H9 (cell line): ENCODE measurements around the gene EPHA4. TPM values are rescaled to one million over a fixed set of nuclear protein-coding genes. Genes with fewer than 3 reads are reported as not detected.

Experiments used
- DNase-seq: peaks from one replicate; pipeline ENCODE4 v3.0.0-alpha.2; 2017
- H2AFZ ChIP-seq: one replicate; pipeline ENCODE4 v1.6.1; 2013; ENCODE audit warnings: mild to moderate bottlenecking, low read length, control low read depth, moderate library complexity
- H2AK5ac ChIP-seq: 2 replicates; pipeline ENCODE4 v1.6.1; 2013; ENCODE audit warnings: low read length, control low read depth, mixed read lengths; ENCODE audit not compliant: insufficient read length
- H2BK120ac ChIP-seq: one replicate; pipeline ENCODE4 v1.6.1; 2013; ENCODE audit warnings: low read depth, mild to moderate bottlenecking, low read length, control low read depth, inconsistent platforms; ENCODE audit not compliant: poor library complexity, severe bottlenecking
- H2BK12ac ChIP-seq: 2 replicates; pipeline ENCODE4 v1.6.1; 2013; ENCODE audit warnings: low read length, control low read depth, mixed read lengths, low read depth; ENCODE audit not compliant: insufficient read length
- H2BK15ac ChIP-seq: 2 replicates; pipeline ENCODE4 v1.6.1; 2013; ENCODE audit warnings: low read depth, low read length, control low read depth
- H2BK20ac ChIP-seq: one replicate; pipeline ENCODE4 v1.6.1; 2013; ENCODE audit warnings: low read depth, mild to moderate bottlenecking, low read length, control low read depth, inconsistent platforms; ENCODE audit not compliant: poor library complexity, severe bottlenecking
- H2BK5ac ChIP-seq: 2 replicates; pipeline ENCODE4 v1.6.1; 2013; ENCODE audit warnings: low read length, control low read depth, mixed read lengths; ENCODE audit not compliant: insufficient read length
- H3K14ac ChIP-seq: 2 replicates; pipeline ENCODE4 v1.6.1; 2013; ENCODE audit warnings: low read length, control low read depth; ENCODE audit not compliant: insufficient read depth
- H3K18ac ChIP-seq: 2 replicates; pipeline ENCODE4 v1.6.1; 2013; ENCODE audit warnings: low read depth, mild to moderate bottlenecking, mixed read lengths, low read length, control low read depth; ENCODE audit not compliant: insufficient read length
- H3K23ac ChIP-seq: 2 replicates; pipeline ENCODE4 v1.6.1; 2013; ENCODE audit warnings: low read length, control low read depth, mixed read lengths, low read depth; ENCODE audit not compliant: insufficient read length
- H3K23me2 ChIP-seq: 2 replicates; pipeline ENCODE4 v1.6.1; 2013; ENCODE audit warnings: low read depth, mild to moderate bottlenecking, mixed read lengths, low read length, control low read depth; ENCODE audit not compliant: insufficient read length, poor library complexity, severe bottlenecking
- H3K27ac ChIP-seq: 2 replicates; pipeline ENCODE4 v1.5.1; 2013; ENCODE audit warnings: low read length, control low read depth, mixed read lengths, low read depth; ENCODE audit not compliant: insufficient read length
- H3K27me3 ChIP-seq: 2 replicates; pipeline ENCODE4 v1.6.1; 2013; ENCODE audit warnings: low read length, control low read depth, inconsistent platforms; ENCODE audit not compliant: insufficient read depth
- H3K4ac ChIP-seq: 2 replicates; pipeline ENCODE4 v1.6.1; 2013; ENCODE audit warnings: low read depth, mild to moderate bottlenecking, control low read depth, inconsistent platforms, low read length, moderate library complexity
- H3K4me1 ChIP-seq: 2 replicates; pipeline ENCODE4 v1.6.1; 2013; ENCODE audit warnings: low read length, control low read depth, inconsistent platforms; ENCODE audit not compliant: insufficient read depth
- H3K4me2 ChIP-seq: 2 replicates; pipeline ENCODE4 v1.6.1; 2013; ENCODE audit warnings: low read length, control low read depth, mixed read lengths; ENCODE audit not compliant: insufficient read length, insufficient read depth
- H3K56ac ChIP-seq: 2 replicates; pipeline ENCODE4 v1.6.1; 2013; ENCODE audit warnings: low read depth, mild to moderate bottlenecking, mixed read lengths, low read length, control low read depth; ENCODE audit not compliant: insufficient read length
- H3K79me1 ChIP-seq: 2 replicates; pipeline ENCODE4 v1.6.1; 2013; ENCODE audit warnings: low read depth, mild to moderate bottlenecking, moderate library complexity, low read length, control low read depth, inconsistent platforms; ENCODE audit not compliant: insufficient read depth, poor library complexity, severe bottlenecking
- H3K79me2 ChIP-seq: 2 replicates; pipeline ENCODE4 v1.6.1; 2013; ENCODE audit warnings: low read length, control low read depth, inconsistent platforms; ENCODE audit not compliant: insufficient read depth
- H3K9ac ChIP-seq: 2 replicates; pipeline ENCODE4 v1.6.1; 2013; ENCODE audit warnings: low read length, control low read depth, mixed read lengths; ENCODE audit not compliant: insufficient read length; ENCODE audit errors: extremely low read depth
- H3K9me3 ChIP-seq: one replicate; pipeline ENCODE4 v1.6.1; 2013; ENCODE audit warnings: low read depth, low read length, inconsistent platforms; ENCODE audit not compliant: control insufficient read depth
- H3T11ph ChIP-seq: one replicate; pipeline ENCODE4 v1.6.1; 2013; ENCODE audit warnings: mild to moderate bottlenecking, low read length, control low read depth, inconsistent platforms
- H4K20me1 ChIP-seq: one replicate; pipeline ENCODE4 v1.6.1; 2013; ENCODE audit not compliant: control insufficient read depth, insufficient read length, insufficient read depth
- H4K5ac ChIP-seq: 2 replicates; pipeline ENCODE4 v1.6.1; 2013; ENCODE audit warnings: low read depth, mild to moderate bottlenecking, mixed read lengths, low read length, control low read depth; ENCODE audit not compliant: insufficient read length
- H4K8ac ChIP-seq: replicated peaks from 2 replicates; pipeline ENCODE4 v1.6.1; 2013; ENCODE audit warnings: low read length, control low read depth, mixed read lengths, low read depth; ENCODE audit not compliant: insufficient read length
- H4K91ac ChIP-seq: 2 replicates; pipeline ENCODE4 v1.6.1; 2013; ENCODE audit warnings: low read depth, mild to moderate bottlenecking, moderate library complexity, mixed read lengths, low read length, control low read depth; ENCODE audit not compliant: insufficient read length
- H3K27ac Mint-ChIP-seq, 3 experiments: 2 replicates in 2 of 3; 3 replicates in 1 of 3; pipeline ENCODE4 v1.8.0; 2020 to 2021; ENCODE audit warnings: mixed read lengths in 3 of 3, mild to moderate bottlenecking in 1 of 3, moderate library complexity in 1 of 3
- H3K27me3 Mint-ChIP-seq: 2 replicates; pipeline ENCODE4 v1.8.0; 2021; ENCODE audit warnings: low read depth, mild to moderate bottlenecking, moderate library complexity, mixed read lengths
- H3K36me3 Mint-ChIP-seq, 3 experiments: 2 replicates in 2 of 3; 3 replicates in 1 of 3; pipeline ENCODE4 v1.8.0; 2020 to 2021; ENCODE audit warnings: low read depth in 3 of 3, mixed read lengths in 3 of 3; ENCODE audit not compliant: insufficient read depth in 1 of 3
- H3K4me1 Mint-ChIP-seq, 2 experiments: 2 replicates each; pipeline ENCODE4 v1.8.0; 2020; ENCODE audit warnings: mixed read lengths in 2 of 2
- H3K4me3 Mint-ChIP-seq, 2 experiments: 2 replicates in 1 of 2; 3 replicates in 1 of 2; pipeline ENCODE4 v1.8.0; 2020 to 2021; ENCODE audit warnings: mild to moderate bottlenecking in 2 of 2, mixed read lengths in 2 of 2, moderate library complexity in 1 of 2
- H3K9me3 Mint-ChIP-seq, 2 experiments: 2 replicates in 1 of 2; 3 replicates in 1 of 2; pipeline ENCODE4 v1.8.0; 2020; ENCODE audit warnings: mild to moderate bottlenecking in 2 of 2, mixed read lengths in 2 of 2, moderate library complexity in 1 of 2
- WGBS: extraction: QIAGEN DNeasy Blood & Tissue Kit; methylation state at CpG from one replicate; pipeline ENCODE4 v1.1.7; 2013; ENCODE audit warnings: missing lambda C conversion rate, low lambda C conversion rate, mixed read lengths; ENCODE audit not compliant: insufficient read length; ENCODE audit errors: extremely low coverage; 5-methylcytosine and 5-hydroxymethylcytosine counted together
- total RNA-seq: library from RNA; stranded (reverse); gene quantifications from 2 replicates; pipeline ENCODE4 v1.2.1, GENCODE V29; 2021
- TF ChIP-seq, protein P1 (sequence below): fragments of 200-600 bp; sonication (generic); conservative IDR thresholded peaks from 3 replicates; pipeline ENCODE4 v1.8.0; 2021; ENCODE audit warnings: antibody characterized with exemption, mild to moderate bottlenecking

Gene EPHA4
- total RNA-seq, 1 experiment from 2014 or later: 25.1 TPM

DNA sequence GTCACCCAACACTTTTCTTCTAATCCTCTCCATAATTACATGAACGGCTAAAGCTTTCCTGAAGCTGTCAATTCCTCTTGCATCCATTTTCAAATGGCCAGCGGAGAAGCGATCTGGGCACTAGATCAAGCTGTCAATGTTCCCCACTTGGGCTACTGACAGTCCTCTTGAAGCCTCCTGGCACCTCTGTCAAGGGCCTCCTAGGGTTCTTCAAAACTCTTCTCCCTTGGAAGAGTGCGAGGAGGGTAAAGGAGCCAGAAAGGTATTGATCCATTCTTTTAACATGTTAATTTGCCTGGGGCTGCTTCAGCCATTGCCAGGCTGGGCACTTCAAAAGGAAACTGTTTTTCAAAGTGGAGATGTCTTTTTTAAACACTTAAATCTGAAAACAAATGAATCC, 19.8 kb downstream of the EPHA4 start:
- Mint-ChIP-seq H3K27ac (no peak overlapping the region), H3K27me3 (peaks cover 14% of the 10 kb centered on the region), H3K9me3 (peaks cover 0 to 3% of the 10 kb centered on the region in 2 experiments; a peak in 1 of 5 replicates), H3K36me3 (peaks cover 4 to 16% (median 8%) of the 10 kb centered on the region in 3 experiments), H3K4me3 (no peak overlapping the region), H3K4me1 (peaks cover 43 to 53% of the 10 kb centered on the region in 2 experiments)
- Histone ChIP-seq H2BK15ac (no peak overlapping the region), H3K14ac (no peak overlapping the region), H4K8ac (no peak overlapping the region), H2AFZ (no peak overlapping the region), H3K9me3 (no peaks in the 10 kb centered on the region), H2BK12ac (no peak overlapping the region), H2BK5ac (no peak overlapping the region), H4K20me1 (no peaks in the 10 kb centered on the region), H3K56ac (no peak overlapping the region), H4K91ac (no peak overlapping the region), H2BK20ac (no peak overlapping the region), H3K4me2 (no peak overlapping the region), H2AK5ac (no peak overlapping the region), H4K5ac (no peak overlapping the region), H3K27me3 (no peaks in the 10 kb centered on the region), H3K79me2 (no peaks in the 10 kb centered on the region), H3K4me1 (peaks cover 7% of the 10 kb centered on the region; the same call in 1 of the 2 replicates), H3K79me1 (no peaks in the 10 kb centered on the region), H3K27ac (no peak overlapping the region), H3K4ac (no peak overlapping the region), H3K18ac (no peak overlapping the region), H3K9ac (no peak overlapping the region), H3K23ac (no peak overlapping the region), H3K23me2 (no peaks in the 10 kb centered on the region), H2BK120ac (no peak overlapping the region), H3T11ph (no peak overlapping the region)
- TF ChIP-seq, protein P1, sequence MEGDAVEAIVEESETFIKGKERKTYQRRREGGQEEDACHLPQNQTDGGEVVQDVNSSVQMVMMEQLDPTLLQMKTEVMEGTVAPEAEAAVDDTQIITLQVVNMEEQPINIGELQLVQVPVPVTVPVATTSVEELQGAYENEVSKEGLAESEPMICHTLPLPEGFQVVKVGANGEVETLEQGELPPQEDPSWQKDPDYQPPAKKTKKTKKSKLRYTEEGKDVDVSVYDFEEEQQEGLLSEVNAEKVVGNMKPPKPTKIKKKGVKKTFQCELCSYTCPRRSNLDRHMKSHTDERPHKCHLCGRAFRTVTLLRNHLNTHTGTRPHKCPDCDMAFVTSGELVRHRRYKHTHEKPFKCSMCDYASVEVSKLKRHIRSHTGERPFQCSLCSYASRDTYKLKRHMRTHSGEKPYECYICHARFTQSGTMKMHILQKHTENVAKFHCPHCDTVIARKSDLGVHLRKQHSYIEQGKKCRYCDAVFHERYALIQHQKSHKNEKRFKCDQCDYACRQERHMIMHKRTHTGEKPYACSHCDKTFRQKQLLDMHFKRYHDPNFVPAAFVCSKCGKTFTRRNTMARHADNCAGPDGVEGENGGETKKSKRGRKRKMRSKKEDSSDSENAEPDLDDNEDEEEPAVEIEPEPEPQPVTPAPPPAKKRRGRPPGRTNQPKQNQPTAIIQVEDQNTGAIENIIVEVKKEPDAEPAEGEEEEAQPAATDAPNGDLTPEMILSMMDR: no peak
- no CpG with 5 or more reads among the region's 4 CpGs for WGBS
- DNase-seq: no peak
